HG02885 (cell line): Measurements from ENCODE around the gene TMEM135.
"Not testable (repeated sequence)": the region's sequence is repeated elsewhere in the genome, so short reads cannot be mapped to it uniquely, and the experiment has no call there.

ENCODE experiments used
- ATAC-seq: cut with Tn5 transposase; IDR thresholded peaks from one replicate; pipeline ENCODE4 v1.9.1; 2021; ENCODE audit warnings: mild to moderate bottlenecking; ENCODE audit not compliant: unreplicated experiment, poor library complexity

Gene TMEM135

GRCh38 chr11:87037450-87038234 is at the start of gene TMEM135:
TMEM135 (plus strand) TSS chr11:87037934; CDS start chr11:87038046, 112 bp downstream.
- peak; percentile 98 for ATAC-seq

GRCh38 chr11:86988351-86988881 is 49.3 kb upstream of the TMEM135 start:
- no peak for ATAC-seq

- no peak for ATAC-seq
Observed at GRCh38 chr11:86990031-86990430, 47.7 kb upstream of the TMEM135 start.

GRCh38 chr11:86990515-86990914 is 47.2 kb upstream of the TMEM135 start:
- ATAC-seq: no peak

- no peak for ATAC-seq
Observed at GRCh38 chr11:86991341-86991740, 46.4 kb upstream of the TMEM135 start.

GRCh38 chr11:86992340-86992739 is 45.4 kb upstream of the TMEM135 start:
- ATAC-seq: not testable (repeated sequence)

GRCh38 chr11:86993031-86993430 is 44.7 kb upstream of the TMEM135 start:
- ATAC-seq: no peak

- ATAC-seq: no peak
Observed at GRCh38 chr11:86996953-86997570, 40.7 kb upstream of the TMEM135 start.

GRCh38 chr11:86999388-86999787 is 38.3 kb upstream of the TMEM135 start:
- ATAC-seq: no peak

- ATAC-seq: no peak
Observed at GRCh38 chr11:86999859-87000753, 37.6 kb upstream of the TMEM135 start.

- no peak for ATAC-seq
Observed at GRCh38 chr11:87002918-87003317, 34.8 kb upstream of the TMEM135 start.

- not testable (repeated sequence) for ATAC-seq
Observed at GRCh38 chr11:87004281-87004680, 33.5 kb upstream of the TMEM135 start.

- no peak for ATAC-seq
Observed at GRCh38 chr11:87005569-87005921, 32.2 kb upstream of the TMEM135 start.

- no peak for ATAC-seq
Observed at GRCh38 chr11:87006035-87006434, 31.7 kb upstream of the TMEM135 start.

GRCh38 chr11:87007963-87008362 is 29.8 kb upstream of the TMEM135 start:
- no peak for ATAC-seq

GRCh38 chr11:87012089-87012488 is 25.6 kb upstream of the TMEM135 start:
- ATAC-seq: no peak

- ATAC-seq: no peak
Observed at GRCh38 chr11:87012673-87013072, 25.1 kb upstream of the TMEM135 start.

- no peak for ATAC-seq
Observed at GRCh38 chr11:87013912-87014825, 23.6 kb upstream of the TMEM135 start.

GRCh38 chr11:87015645-87016044 is 22.1 kb upstream of the TMEM135 start:
- ATAC-seq: no peak
